H1 (cell line): ENCODE measurements around the gene HDLBP. TPM values are rescaled to one million over a fixed set of nuclear protein-coding genes. Genes with fewer than 3 reads are reported as not detected.

Source experiments
- CTCF ChIA-PET: fragments of 300-600 bp; sonication (Branson Sonifier 250); formaldehyde crosslinking; loops from one replicate; lab custom pipeline; 2021; ENCODE audit not compliant: partially characterized antibody; lab: Charles Lee
- POLR2A ChIA-PET: fragments of 300-600 bp; sonication (Branson Sonifier 250); formaldehyde crosslinking; loops from one replicate; lab custom pipeline; 2021; ENCODE audit warnings: inconsistent platforms; ENCODE audit not compliant: partially characterized antibody; lab: Charles Lee
- DNase-seq, 2 experiments: peaks; one replicate each; pipeline versions ENCODE4 v3.0.0 to v3.0.0-alpha.2; 2010 to 2022; ENCODE audit warnings: low spot score in 2 of 2, low read depth in 1 of 2, mixed read lengths in 1 of 2
- FAIRE-seq: peaks from 2 replicates; lab custom pipeline; 2011; peaks lifted over from hg19 to GRCh38; lab: Jason Lieb, UNC
- H2AFZ ChIP-seq: 2 replicates; pipeline ENCODE4 v1.8.1; 2012; ENCODE audit warnings: low read length, inconsistent platforms
- H2AK5ac ChIP-seq: 2 replicates; pipeline ENCODE4 v1.6.1; 2013; ENCODE audit warnings: low read depth, low read length
- H2BK120ac ChIP-seq: replicated peaks from 2 replicates; pipeline ENCODE3; 2013; ENCODE audit warnings: low read depth, low read length, inconsistent platforms
- H2BK12ac ChIP-seq: 2 replicates; pipeline ENCODE4 v1.6.1; 2013; ENCODE audit warnings: low read depth, low read length
- H2BK15ac ChIP-seq: 2 replicates; pipeline ENCODE4 v1.6.1; 2013; ENCODE audit warnings: low read length
- H2BK20ac ChIP-seq: 2 replicates; pipeline ENCODE4 v1.6.1; 2013; ENCODE audit warnings: low read length
- H2BK5ac ChIP-seq: 2 replicates; pipeline ENCODE4 v1.6.1; 2013; ENCODE audit warnings: low read depth, low read length
- H3K14ac ChIP-seq: 2 replicates; pipeline ENCODE4 v1.6.1; 2013; ENCODE audit warnings: inconsistent platforms; ENCODE audit not compliant: insufficient read length
- H3K18ac ChIP-seq: 2 replicates; pipeline ENCODE4 v1.6.1; 2013; ENCODE audit warnings: low read length; ENCODE audit errors: extremely low read depth
- H3K23ac ChIP-seq: 2 replicates; pipeline ENCODE4 v1.6.1; 2013; ENCODE audit warnings: inconsistent platforms; ENCODE audit not compliant: insufficient read length
- H3K23me2 ChIP-seq: 2 replicates; pipeline ENCODE4 v1.6.1; 2013; ENCODE audit warnings: low read depth, low read length
- H3K27ac ChIP-seq: 2 replicates; pipeline ENCODE4 v1.6.1; 2011; ENCODE audit warnings: low read depth, low read length, inconsistent platforms
- H3K27me3 ChIP-seq, 4 experiments: replicated peaks in 1 of 4; 1 replicate in 1 of 4; 2 replicates in 3 of 4; pipeline versions ENCODE4 v1.6.1 to v1.8.1; 2011 to 2013; ENCODE audit warnings: low read length in 3 of 4, mild to moderate bottlenecking in 3 of 4, inconsistent platforms in 2 of 4, mixed read lengths in 2 of 4, moderate library complexity in 1 of 4; ENCODE audit not compliant: control insufficient read depth in 3 of 4, insufficient read depth in 3 of 4; ENCODE audit errors: extremely low read depth in 1 of 4
- H3K36me3 ChIP-seq, 4 experiments: 2 replicates each; pipeline versions ENCODE4 v1.6.1 to v1.8.1; 2011 to 2013; ENCODE audit warnings: mild to moderate bottlenecking in 4 of 4, low read length in 3 of 4, moderate library complexity in 2 of 4, control low read depth in 1 of 4, inconsistent platforms in 1 of 4; ENCODE audit not compliant: insufficient read depth in 4 of 4, control insufficient read depth in 2 of 4
- H3K4ac ChIP-seq: replicated peaks from 2 replicates; pipeline ENCODE3; 2013; ENCODE audit warnings: low read length, low read depth, mixed read lengths, inconsistent platforms; ENCODE audit not compliant: insufficient read length
- H3K4me1 ChIP-seq, 4 experiments: replicated peaks in 1 of 4; 1 replicate in 1 of 4; 2 replicates in 3 of 4; pipeline versions ENCODE4 v1.6.1 to v1.8.1; 2011 to 2013; ENCODE audit warnings: low read length in 3 of 4, inconsistent platforms in 2 of 4, mixed read lengths in 1 of 4; ENCODE audit not compliant: insufficient read depth in 4 of 4, control insufficient read depth in 3 of 4
- H3K4me2 ChIP-seq, 2 experiments: 2 replicates each; pipeline versions ENCODE4 v1.6.1 to v1.8.1; 2011 to 2013; ENCODE audit warnings: low read depth in 2 of 2, low read length in 2 of 2, control low read depth in 1 of 2, inconsistent platforms in 1 of 2, mild to moderate bottlenecking in 1 of 2; ENCODE audit not compliant: insufficient read depth in 1 of 2
- H3K4me3 ChIP-seq, 4 experiments: fragments of 200-600, 300-600 bp in 1 of 4; sonication (generic), shearing (Covaris generic), sonication (Bioruptor Twin) in 1 of 4; 2 replicates each; pipeline versions ENCODE4 v1.5.1 to v1.8.1; 2011 to 2016; ENCODE audit warnings: low read length in 4 of 4, low read depth in 3 of 4, control low read depth in 2 of 4, inconsistent platforms in 2 of 4, mild to moderate bottlenecking in 2 of 4, mixed read lengths in 1 of 4, moderate library complexity in 1 of 4; ENCODE audit not compliant: insufficient read depth in 2 of 4; ENCODE audit errors: extremely low read depth in 1 of 4
- H3K56ac ChIP-seq: replicated peaks from 2 replicates; pipeline ENCODE3; 2013; ENCODE audit warnings: low read depth, mild to moderate bottlenecking, mixed read lengths, low read length, inconsistent platforms; ENCODE audit not compliant: insufficient read length
- H3K79me1 ChIP-seq: 2 replicates; pipeline ENCODE4 v1.6.1; 2013; ENCODE audit warnings: low read depth, low read length, control low read depth
- H3K79me2 ChIP-seq, 2 experiments: 2 replicates each; pipeline versions ENCODE4 v1.6.1 to v1.8.1; 2012 to 2013; ENCODE audit warnings: low read length in 2 of 2, mild to moderate bottlenecking in 2 of 2, inconsistent platforms in 1 of 2; ENCODE audit not compliant: insufficient read depth in 2 of 2, control insufficient read depth in 1 of 2
- H3K9ac ChIP-seq, 4 experiments: replicated peaks in 1 of 4; 1 replicate in 1 of 4; 2 replicates in 3 of 4; pipeline versions ENCODE4 v1.6.1 to v1.8.1; 2011 to 2013; ENCODE audit warnings: low read depth in 3 of 4, low read length in 3 of 4, control low read depth in 2 of 4, mild to moderate bottlenecking in 2 of 4, moderate library complexity in 2 of 4, inconsistent platforms in 1 of 4; ENCODE audit errors: extremely low read depth in 1 of 4
- H3K9me3 ChIP-seq, 2 experiments: 2 replicates each; pipeline versions ENCODE4 v1.6.1 to v1.8.1; 2012 to 2013; ENCODE audit warnings: mild to moderate bottlenecking in 2 of 2, moderate library complexity in 2 of 2, control low read depth in 1 of 2, inconsistent platforms in 1 of 2, low read depth in 1 of 2, low read length in 1 of 2, mixed read lengths in 1 of 2; ENCODE audit not compliant: insufficient read depth in 2 of 2
- H4K20me1 ChIP-seq, 2 experiments: replicated peaks in 1 of 2; 2 replicates each; pipeline versions ENCODE3 to v1.8.1; 2011 to 2013; ENCODE audit warnings: inconsistent platforms in 2 of 2, low read length in 2 of 2, mild to moderate bottlenecking in 1 of 2; ENCODE audit not compliant: insufficient read depth in 2 of 2, control insufficient read depth in 1 of 2
- H4K5ac ChIP-seq: 2 replicates; pipeline ENCODE4 v1.6.1; 2013; ENCODE audit warnings: low read length, low read depth, mixed read lengths, inconsistent platforms; ENCODE audit not compliant: insufficient read length
- H4K8ac ChIP-seq: 2 replicates; pipeline ENCODE4 v1.8.0; 2013; ENCODE audit warnings: mild to moderate bottlenecking, moderate library complexity, low read length, inconsistent platforms; ENCODE audit not compliant: insufficient read depth; ENCODE audit errors: extremely low read depth
- H4K91ac ChIP-seq: replicated peaks from 2 replicates; pipeline ENCODE3; 2013; ENCODE audit warnings: low read length, mixed read lengths, inconsistent platforms; ENCODE audit not compliant: insufficient read length
- ASH2L ChIP-seq: fragments of 200-600, 300-600 bp; sonication (generic); IDR thresholded peaks from one replicate; pipeline ENCODE4 v1.7.1; 2017; ENCODE audit warnings: low read length
- CBX5 ChIP-seq: fragments of 300-800, 300-1000 bp; sonication (generic); IDR thresholded peaks from 2 replicates; pipeline ENCODE4 v1.7.1; 2016; ENCODE audit warnings: antibody characterized with exemption, low read length, low read depth
- CEBPB ChIP-seq: IDR thresholded peaks from 2 replicates; pipeline ENCODE4 v1.6.1; 2012; ENCODE audit warnings: low read depth, low read length
- E2F6 ChIP-seq: IDR thresholded peaks from 2 replicates; pipeline ENCODE4 v1.6.1; 2012; ENCODE audit warnings: inconsistent platforms
- JUN ChIP-seq: IDR thresholded peaks from 2 replicates; pipeline ENCODE4 v1.6.1; 2011; ENCODE audit warnings: low read depth, mild to moderate bottlenecking, improper control_type of control experiment, low read length
- MAX ChIP-seq: IDR thresholded peaks from 2 replicates; pipeline ENCODE4 v1.6.1; 2012; ENCODE audit warnings: inconsistent platforms
- RNF2 ChIP-seq: fragments of 200-900, 300-1000 bp; sonication (generic); IDR thresholded peaks from 2 replicates; pipeline ENCODE4 v1.7.1; 2016; ENCODE audit warnings: borderline replicate concordance, low read depth, mild to moderate bottlenecking, antibody characterized with exemption, low read length; ENCODE audit not compliant: poor library complexity, severe bottlenecking; ENCODE audit errors: missing control alignments
- SIN3A ChIP-seq, 2 experiments: IDR thresholded peaks in 1 of 2; conservative IDR thresholded peaks in 1 of 2; 2 replicates each; pipeline ENCODE4 v1.6.1; 2011 to 2012; ENCODE audit warnings: low read length in 2 of 2, improper control_type of control experiment in 1 of 2, low read depth in 1 of 2, mild to moderate bottlenecking in 1 of 2
- SIRT6 ChIP-seq: IDR thresholded peaks from one replicate; pipeline ENCODE4 v1.7.1; 2012; ENCODE audit warnings: low read length, inconsistent platforms
- SIX5 ChIP-seq: IDR thresholded peaks from 2 replicates; pipeline ENCODE4 v1.6.1; 2011; ENCODE audit warnings: mild to moderate bottlenecking, low read depth, low read length
- WGBS, 2 experiments: shearing (Covaris generic) in 1 of 2; methylation state at CpG; one replicate each; pipeline versions ENCODE4 v1.1.6 to v1.1.7; 2013 to 2015; ENCODE audit warnings: low lambda C conversion rate in 2 of 2, mixed read lengths in 2 of 2, inconsistent platforms in 1 of 2, low coverage in 1 of 2, missing lambda C conversion rate in 1 of 2; ENCODE audit not compliant: insufficient replicate concordance in 2 of 2, insufficient coverage in 1 of 2, insufficient read length in 1 of 2; ENCODE audit errors: extremely low coverage in 1 of 2, missing lambda C conversion rate in 1 of 2; 5-methylcytosine and 5-hydroxymethylcytosine counted together
- polyA plus RNA-seq, 7 experiments: library from polyadenylated mRNA; depleted of rRNA in 3 of 7; stranded (reverse) in 5 of 7; unstranded in 2 of 7; fragments of >200 nt in 5 of 7; fragments of 200-250 nt in 2 of 7; gene quantifications; 1 replicate in 5 of 7; 2 replicates in 1 of 7; 4 replicates in 1 of 7; pipeline versions ENCODE4 v1.2.1 to v1.2.3, GENCODE V29; 2011 to 2013; ENCODE audit warnings: missing spikeins in 2 of 7, mixed read lengths in 2 of 7
- total RNA-seq: library from RNA; stranded (reverse); fragmentation: NEBNext Ultra II Directional; extraction: Animal tissue kit (Norgen Biotek cat#: 25700); gene quantifications from 2 replicates; pipeline ENCODE4 v1.2.1, GENCODE V29; 2021

Gene HDLBP
- total and polyA plus RNA-seq, 2 of the 8 experiments (the other 6 are each of a cell fraction or from before 2014, with no cell fraction given) = 185 to 360 TPM

GRCh38 chr2:241320394-241320793, 4.9 kb upstream of the HDLBP start:
- Histone ChIP-seq H2BK5ac (no peak overlapping the region), H3K79me1 (peaks cover 3% of the 10 kb centered on the region; the same call in 1 of the 2 replicates), H3K9me3 (no peaks in the 10 kb centered on the region), H2BK15ac (no peak overlapping the region), H3K79me2 (peaks cover 57 to 94% of the 10 kb centered on the region in 2 experiments), H3K4me1 (peaks cover 0 to 7% (median under 1%) of the 10 kb centered on the region in 4 experiments; a peak in 3 of 7 replicates), H2BK20ac (no peak overlapping the region), H3K4ac (no peak overlapping the region), H3K9ac (no peak overlapping the region), H3K56ac (no peak overlapping the region), H3K23me2 (peaks cover 6% of the 10 kb centered on the region), H4K8ac (no peak overlapping the region), H3K27me3 (no peaks in the 10 kb centered on the region), H3K36me3 (peaks cover 0 to 17% (median 0%) of the 10 kb centered on the region in 4 experiments; a peak in 3 of 8 replicates), H2AK5ac (no peak overlapping the region), H4K20me1 (peaks cover 17 to 26% of the 10 kb centered on the region in 2 experiments), H3K18ac (no peak overlapping the region), H3K27ac (no peak overlapping the region), H3K14ac (no peak overlapping the region), H2BK12ac (no peak overlapping the region), H4K91ac (no peak overlapping the region), H3K23ac (no peak overlapping the region), H4K5ac (no peak overlapping the region), H3K4me2 (no peak overlapping the region), H2AFZ (no peak overlapping the region), H2BK120ac (no peak overlapping the region), H3K4me3 (no peak overlapping the region)
- ChIA-PET POLR2A (interaction anchor here (0.9 to 2.9 kb wide), 5 partner anchors 9 to 34 kb away, joined by 3 to 15 read pairs (median 3); no protein-coding TSS in a partner anchor), CTCF (interaction anchor here (0.6 kb wide), 1 partner anchor 8 kb away, joined by 3 read pairs; no protein-coding TSS in a partner anchor)
- peak in 1 of 2 experiments; percentile 20 for DNase-seq
- no peak for FAIRE-seq
- WGBS, 2 experiments = 96% methylated on average over 8 of the region's 8 CpGs; no CpG with 5 or more reads in 1 of the 2 experiments
- TF ChIP-seq SIRT6 = no peak
- no peak for TF ChIP-seq CBX5
- no peak for TF ChIP-seq SIX5
- no peak for TF ChIP-seq MAX
- no peak for TF ChIP-seq RNF2
- no peak for TF ChIP-seq CEBPB
- no peak for TF ChIP-seq SIN3A (conservative IDR thresholded peaks at IDR 0.05 in 1 of 2, IDR thresholded peaks at IDR 0.05 in 1 of 2; ENCODE audit: low read depth in 1 of 2, low read length in 2 of 2)
- TF ChIP-seq E2F6 = no peak
- no peak for TF ChIP-seq ASH2L
- TF ChIP-seq JUN = no peak
